Measurements from ENCODE around the gene DYDC1. TPM values are rescaled to one million over a fixed set of nuclear protein-coding genes. Genes with fewer than 3 reads are reported as not detected.

Gene DYDC1
- total and polyA plus RNA-seq, 2 experiments from 2014 or later: not detected

GRCh38 chr10:80357851-80358125, 1.2 kb upstream of the DYDC1 start (continued):
- no peak for TF ChIP-seq ZNF462 (CRISPR knock-in tag; IDR thresholded peaks at IDR 0.05)

GRCh38 chr10:80356989-80357850, 665 bp upstream of the DYDC1 start:
- no peaks in the 10 kb centered on the region for H3F3A ChIP-seq (replicated peaks; ENCODE audit: low read depth)
- ATAC-seq (peak; percentile 61), DNase-seq (ENCODE audit: low spot score) (peak; percentile 77)
- H3K27ac Mint-ChIP-seq: peak overlapping the region; percentile 94
- no peak overlapping the region for H3K27ac ChIP-seq (ENCODE audit: low read depth)
- peak overlapping the region; percentile 90 for H3K4me3 Mint-ChIP-seq
- H3K79me2 ChIP-seq (replicated peaks; ENCODE audit: insufficient read depth): no peaks in the 10 kb centered on the region
- H3K36me3 Mint-ChIP-seq (ENCODE audit: low read depth): peaks cover 3% of the 10 kb centered on the region; the same call in 1 of the 3 replicates
- no peaks in the 10 kb centered on the region; the same call in 1 of the 2 replicates for H3K9me2 ChIP-seq (ENCODE audit: insufficient read depth)
- peak overlapping the region; percentile 69 for H3K4me3 ChIP-seq
- TF ChIP-seq POLR2AphosphoS5 (IDR thresholded peaks at IDR 0.05; ENCODE audit: low read depth): peak; percentile 28; the same call in 1 of the 2 replicates
- TF ChIP-seq STAT1 (IDR thresholded peaks at IDR 0.05; ENCODE audit: unreplicated experiment): no peak
- peaks cover 14% of the 10 kb centered on the region for H3K4me1 ChIP-seq (ENCODE audit: insufficient read depth)
- no peaks in the 10 kb centered on the region; the same call in 1 of the 2 replicates for H4K20me1 ChIP-seq (replicated peaks; ENCODE audit: insufficient read depth)
- peak overlapping the region; percentile 95 for H2AFZ ChIP-seq
- H3K4me1 Mint-ChIP-seq: peaks cover 21% of the 10 kb centered on the region
- H3K9me3 Mint-ChIP-seq: peaks cover 2% of the 10 kb centered on the region; the same call in 2 of the 3 replicates
- peak overlapping the region; percentile 88 for H3K4me2 ChIP-seq
- no peaks in the 10 kb centered on the region for H3K36me3 ChIP-seq (ENCODE audit: insufficient read depth)
- H3K27me3 Mint-ChIP-seq (ENCODE audit: insufficient read depth, low read depth, poor library complexity): peaks cover 16% of the 10 kb centered on the region
- peaks cover 13% of the 10 kb centered on the region for H3K27me3 ChIP-seq (ENCODE audit: insufficient read depth)

All from GM23338 (cell line).